Keratinocyte (primary cell): ENCODE measurements around the gene HOXB5. TPM values are rescaled to one million over a fixed set of nuclear protein-coding genes. Genes with fewer than 3 reads are reported as not detected.

Experiments used
- DNase-seq: peaks from one replicate; pipeline ENCODE4 v3.0.0-alpha.2; 2011; ENCODE audit warnings: low read depth, missing footprints, low spot score
- FAIRE-seq: peaks from 2 replicates; lab custom pipeline; 2011; peaks lifted over from hg19 to GRCh38; lab: Jason Lieb, UNC
- H2AFZ ChIP-seq: 2 replicates; pipeline ENCODE4 v1.6.0; 2012; ENCODE audit warnings: low read length, control low read depth, inconsistent platforms; ENCODE audit not compliant: control insufficient read depth
- H3K27ac ChIP-seq: 2 replicates; pipeline ENCODE4 v1.5.1; 2011; ENCODE audit warnings: low read length; ENCODE audit not compliant: control insufficient read depth, insufficient read depth
- H3K27me3 ChIP-seq: 3 replicates; pipeline ENCODE4 v1.6.0; 2011; ENCODE audit warnings: low read length; ENCODE audit not compliant: control insufficient read depth, insufficient read depth; ENCODE audit errors: extremely low read depth
- H3K36me3 ChIP-seq, 2 experiments: 2 replicates in 1 of 2; 3 replicates in 1 of 2; pipeline ENCODE4 v1.5.1; 2011; ENCODE audit warnings: low read length in 2 of 2, mild to moderate bottlenecking in 1 of 2; ENCODE audit not compliant: control insufficient read depth in 2 of 2, insufficient read depth in 2 of 2; ENCODE audit errors: extremely low read depth in 1 of 2
- H3K4me1 ChIP-seq: 3 replicates; pipeline ENCODE4 v1.5.1; 2011; ENCODE audit warnings: low read length; ENCODE audit not compliant: control insufficient read depth, insufficient read depth; ENCODE audit errors: extremely low read depth
- H3K4me2 ChIP-seq: 3 replicates; pipeline ENCODE4 v1.6.0; 2011; ENCODE audit warnings: low read depth, low read length; ENCODE audit not compliant: control insufficient read depth, insufficient read depth; ENCODE audit errors: extremely low read depth
- H3K4me3 ChIP-seq, 3 experiments: fragments of 200-600 bp in 1 of 3; sonication (generic) in 1 of 3; 2 replicates in 2 of 3; 3 replicates in 1 of 3; pipeline ENCODE4 v1.5.1; 2011 to 2016; ENCODE audit warnings: low read length in 3 of 3, mild to moderate bottlenecking in 3 of 3, control low read depth in 2 of 3, inconsistent platforms in 1 of 3, low read depth in 1 of 3, mixed read lengths in 1 of 3, mixed run types in 1 of 3, moderate library complexity in 1 of 3; ENCODE audit not compliant: control insufficient read depth in 2 of 3, insufficient read depth in 2 of 3; ENCODE audit errors: extremely low read depth in 1 of 3
- H3K79me2 ChIP-seq: 2 replicates; pipeline ENCODE4 v1.6.0; 2012; ENCODE audit warnings: low read length; ENCODE audit not compliant: control insufficient read depth, insufficient read depth
- H3K9ac ChIP-seq: 3 replicates; pipeline ENCODE4 v1.6.0; 2011; ENCODE audit warnings: low read length; ENCODE audit not compliant: control insufficient read depth, insufficient read depth; ENCODE audit errors: extremely low read depth
- H3K9me1 ChIP-seq: 3 replicates; pipeline ENCODE4 v1.6.0; 2011; ENCODE audit warnings: low read length; ENCODE audit not compliant: control insufficient read depth, insufficient read depth; ENCODE audit errors: extremely low read depth
- H3K9me3 ChIP-seq: 2 replicates; pipeline ENCODE4 v1.5.1; 2012; ENCODE audit warnings: low read depth, low read length; ENCODE audit not compliant: control insufficient read depth
- H4K20me1 ChIP-seq: 3 replicates; pipeline ENCODE4 v1.6.0; 2011; ENCODE audit warnings: low read length; ENCODE audit not compliant: control insufficient read depth, insufficient read depth; ENCODE audit errors: extremely low read depth
- CTCF ChIP-seq, 3 experiments: IDR thresholded peaks in 1 of 3; conservative IDR thresholded peaks in 1 of 3; optimal IDR thresholded peaks in 1 of 3; 2 replicates in 2 of 3; 3 replicates in 1 of 3; pipeline versions ENCODE3 to v1.5.1; 2011; ENCODE audit warnings: low read length in 3 of 3, mild to moderate bottlenecking in 3 of 3, moderate library complexity in 2 of 3, control low read depth in 1 of 3, inconsistent platforms in 1 of 3; ENCODE audit not compliant: insufficient read depth in 2 of 3; ENCODE audit errors: extremely low read depth in 1 of 3
- EZH2 ChIP-seq: IDR thresholded peaks from one replicate; pipeline ENCODE4 v1.6.1; 2012; ENCODE audit warnings: inconsistent platforms, mild to moderate bottlenecking, low read length, moderate library complexity
- dilution Hi-C: fragments of 300-500 bp; cut with MboI; formaldehyde crosslinking; loops from one replicate; pipeline ENCODE4 v1.7.0; 2020; ENCODE audit warnings: low sequenced_read_pairs; ENCODE audit not compliant: extremely low pct_ligation_motif_present
- polyA plus RNA-seq, 5 experiments: library from polyadenylated mRNA; depleted of rRNA in 3 of 5; stranded (reverse) in 3 of 5; stranded (forward) in 1 of 5; unstranded in 1 of 5; fragments of >200 nt; gene quantifications; 1 replicate in 1 of 5; 2 replicates in 3 of 5; 3 replicates in 1 of 5; pipeline versions ENCODE4 v1.2.1 to v1.2.3, GENCODE V29; 2011 to 2012; ENCODE audit warnings: missing spikeins in 2 of 5, low read depth in 1 of 5, low replicate concordance in 1 of 5

Gene HOXB5
- polyA plus RNA-seq, 1 donor (not counting 4 experiments of a cell fraction or from before 2014, with no cell fraction given): not detected

- no peaks in the 10 kb centered on the region for H3K79me2 ChIP-seq
- H3K9ac ChIP-seq: no peak overlapping the region
- H3K27ac ChIP-seq: no peak overlapping the region
- H3K4me1 ChIP-seq: peaks cover 14% of the 10 kb centered on the region
- no peaks in the 10 kb centered on the region for H3K9me1 ChIP-seq
- no peak overlapping the region for H3K4me3 ChIP-seq
- no peak overlapping the region for H3K4me2 ChIP-seq
- peaks cover 0 to 3% of the 10 kb centered on the region in 2 experiments for H3K36me3 ChIP-seq
- no peaks in the 10 kb centered on the region for H3K9me3 ChIP-seq
- H2AFZ ChIP-seq: no peak overlapping the region
- dilution Hi-C loops: no loop called here
- FAIRE-seq: no peak
- TF ChIP-seq CTCF (optimal IDR thresholded peaks at IDR 0.05 in 1 of 3, IDR thresholded peaks at IDR 0.05 in 1 of 3, conservative IDR thresholded peaks at IDR 0.05 in 1 of 3; ENCODE audit: extremely low read depth in 1 of 3, insufficient read depth in 2 of 3, low read length in 3 of 3) (no peak), EZH2 (no peak)
- DNase-seq: no peak
- H3K27me3 ChIP-seq: peaks cover 19% of the 10 kb centered on the region
- no peaks in the 10 kb centered on the region for H4K20me1 ChIP-seq
Measured at GRCh38 chr17:48553190-48553547, 40.4 kb downstream of the HOXB5 start.

DNA sequence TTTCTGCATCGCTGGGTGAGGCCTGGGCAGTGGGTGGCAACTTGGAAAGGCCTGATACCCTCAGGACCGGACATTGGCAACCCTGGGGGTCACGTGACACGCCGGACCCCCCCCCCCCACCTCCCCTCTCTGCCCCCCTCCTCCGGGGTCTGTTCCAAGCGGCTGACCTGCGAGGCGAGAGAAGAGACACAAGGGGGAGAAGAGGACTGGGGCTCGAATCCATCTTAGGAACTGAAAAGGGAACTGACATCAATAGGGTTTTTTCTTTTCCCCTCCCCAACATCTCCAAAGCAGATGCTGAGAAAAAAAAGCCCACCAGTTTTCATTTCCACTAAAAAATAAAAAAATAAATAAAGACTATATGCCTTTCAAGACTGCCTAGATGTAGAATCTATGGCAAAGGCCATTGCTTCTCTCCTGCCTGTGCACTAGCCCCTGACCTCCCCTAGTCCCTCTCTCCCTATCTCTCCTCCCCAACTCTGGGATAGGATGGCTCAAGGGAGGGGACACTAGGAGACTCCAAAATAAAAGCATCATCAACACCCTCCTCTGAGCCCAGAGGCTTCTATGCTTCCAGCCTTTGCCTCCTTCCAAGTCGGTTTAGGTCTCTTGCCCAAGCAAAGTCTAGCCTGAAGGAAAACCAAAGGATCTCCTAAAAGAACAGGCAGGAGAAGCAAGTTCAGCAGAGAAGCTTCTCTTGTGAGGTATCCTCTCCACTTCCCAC is 41.0 kb downstream of the HOXB5 start:
- Histone ChIP-seq H3K9me1 (no peaks in the 10 kb centered on the region), H4K20me1 (no peaks in the 10 kb centered on the region), H3K27ac (no peak overlapping the region), H2AFZ (no peak overlapping the region), H3K36me3 (peaks cover 0 to 3% of the 10 kb centered on the region in 2 experiments), H3K9ac (no peak overlapping the region), H3K4me1 (peaks cover 14% of the 10 kb centered on the region), H3K9me3 (no peaks in the 10 kb centered on the region), H3K4me2 (no peak overlapping the region), H3K27me3 (peaks cover 17% of the 10 kb centered on the region), H3K4me3 (no peak overlapping the region), H3K79me2 (no peaks in the 10 kb centered on the region)
- TF ChIP-seq CTCF (optimal IDR thresholded peaks at IDR 0.05 in 1 of 3, IDR thresholded peaks at IDR 0.05 in 1 of 3, conservative IDR thresholded peaks at IDR 0.05 in 1 of 3; ENCODE audit: extremely low read depth in 1 of 3, insufficient read depth in 2 of 3, low read length in 3 of 3) (no peak), EZH2 (no peak)
- no peak for DNase-seq
- dilution Hi-C loops: no loop called here
- FAIRE-seq: no peak
